Thyroid gland (tissue), 4 donors: ENCODE data around the gene CRB1. TPM values are rescaled to one million over a fixed set of nuclear protein-coding genes. Genes with fewer than 3 reads are reported as not detected.

ENCODE experiments used
- DNase-seq, 2 donors: peaks; one replicate each; pipeline ENCODE4 v3.0.0-alpha.2; 2019
- H3K27ac ChIP-seq, 3 donors: fragments of 200-600 bp; sonication (generic); 1 replicate in 2 of 3; 2 replicates in 1 of 3; pipeline ENCODE4 v1.5.1; 2016 to 2019; ENCODE audit warnings: mild to moderate bottlenecking in 1 of 3, moderate library complexity in 1 of 3
- H3K27me3 ChIP-seq: fragments of 200-600 bp; sonication (generic); one replicate; pipeline ENCODE4 v1.5.1; 2019
- H3K36me3 ChIP-seq, 2 donors: fragments of 200-600 bp; sonication (generic); one replicate each; pipeline ENCODE4 v1.5.1; 2016 to 2019
- H3K4me1 ChIP-seq, 2 donors: fragments of 200-600 bp; sonication (generic); one replicate each; pipeline ENCODE4 v1.5.1; 2017 to 2019
- H3K4me3 ChIP-seq, 3 donors: fragments of 200-600 bp; sonication (generic); replicated peaks in 1 of 3; 1 replicate in 2 of 3; 2 replicates in 1 of 3; pipeline ENCODE4 v1.5.1; 2016; ENCODE audit warnings: mild to moderate bottlenecking in 1 of 3
- H3K9me3 ChIP-seq: fragments of 200-600 bp; sonication (generic); one replicate; pipeline ENCODE4 v1.5.1; 2017
- POLR2A ChIP-seq, 2 donors: fragments of 450-650 bp; IDR thresholded peaks; one replicate each; pipeline ENCODE4 v1.6.1; 2017; ENCODE audit warnings: antibody characterized with exemption in 2 of 2, mild to moderate bottlenecking in 2 of 2, moderate library complexity in 1 of 2
- WGBS, 2 donors: methylation state at CpG; one replicate each; pipeline ENCODE4 v1.1.5; 2017; 5-methylcytosine and 5-hydroxymethylcytosine counted together
- intact Hi-C: fragments of 100-400 bp; cut with DNase I; formaldehyde crosslinking; loops from one replicate; pipeline ENCODE4 v1.15.1; 2023
- small RNA-seq: library from RNA; depleted of rRNA; stranded (forward); fragments of <200 nt; gene quantifications from one replicate; pipeline ENCODE3, GENCODE V24; 2016
- total RNA-seq, 4 donors: library from RNA; depleted of rRNA; stranded (reverse); fragments of >200 nt; gene quantifications; one replicate each; pipeline ENCODE4 v1.2.3, GENCODE V29; 2016
- TF ChIP-seq, protein P1 (sequence below), 6 experiments: fragments of 200-600 bp in 3 of 6; fragments of 450-650 bp in 3 of 6; sonication (generic) in 3 of 6; IDR thresholded peaks; one replicate each; pipeline ENCODE4 v1.5.1; 2016 to 2019; ENCODE audit warnings: antibody characterized with exemption in 6 of 6, mild to moderate bottlenecking in 2 of 6, inconsistent platforms in 1 of 6, moderate library complexity in 1 of 6

The CRB1 gene
- total RNA-seq, 4 donors from 2014 or later = 0.21 to 6.7 (median 0.22) TPM; not detected in 1

- Histone ChIP-seq H3K27me3 (no peaks in the 10 kb centered on the region), H3K4me3 (no peak overlapping the region), H3K27ac (no peak overlapping the region), H3K9me3 (no peaks in the 10 kb centered on the region), H3K4me1 (no peaks in the 10 kb centered on the region), H3K36me3 (no peaks in the 10 kb centered on the region)
- DNase-seq = no peak
- WGBS, 2 donors = 96 to 98% methylated on average over 1 of the region's 1 CpG
- no peak for TF ChIP-seq POLR2A (IDR thresholded peaks at IDR 0.05)
- TF ChIP-seq, protein P1, sequence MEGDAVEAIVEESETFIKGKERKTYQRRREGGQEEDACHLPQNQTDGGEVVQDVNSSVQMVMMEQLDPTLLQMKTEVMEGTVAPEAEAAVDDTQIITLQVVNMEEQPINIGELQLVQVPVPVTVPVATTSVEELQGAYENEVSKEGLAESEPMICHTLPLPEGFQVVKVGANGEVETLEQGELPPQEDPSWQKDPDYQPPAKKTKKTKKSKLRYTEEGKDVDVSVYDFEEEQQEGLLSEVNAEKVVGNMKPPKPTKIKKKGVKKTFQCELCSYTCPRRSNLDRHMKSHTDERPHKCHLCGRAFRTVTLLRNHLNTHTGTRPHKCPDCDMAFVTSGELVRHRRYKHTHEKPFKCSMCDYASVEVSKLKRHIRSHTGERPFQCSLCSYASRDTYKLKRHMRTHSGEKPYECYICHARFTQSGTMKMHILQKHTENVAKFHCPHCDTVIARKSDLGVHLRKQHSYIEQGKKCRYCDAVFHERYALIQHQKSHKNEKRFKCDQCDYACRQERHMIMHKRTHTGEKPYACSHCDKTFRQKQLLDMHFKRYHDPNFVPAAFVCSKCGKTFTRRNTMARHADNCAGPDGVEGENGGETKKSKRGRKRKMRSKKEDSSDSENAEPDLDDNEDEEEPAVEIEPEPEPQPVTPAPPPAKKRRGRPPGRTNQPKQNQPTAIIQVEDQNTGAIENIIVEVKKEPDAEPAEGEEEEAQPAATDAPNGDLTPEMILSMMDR (IDR thresholded peaks at IDR 0.05) = peak in 3 of 6 experiments; percentile 30 to 41 (median 35)
- intact Hi-C loops = no loop called here
Measured at GRCh38 chr1:197519741-197520334, 251.8 kb downstream of the CRB1 start.

- TF ChIP-seq POLR2A (IDR thresholded peaks at IDR 0.05) = no peak
- TF ChIP-seq, protein P1 (IDR thresholded peaks at IDR 0.05) = peak in 4 of 6 experiments; percentile 18 to 56 (median 50)
- H3K36me3 ChIP-seq = no peaks in the 10 kb centered on the region
- no peak overlapping the region for H3K27ac ChIP-seq
- no peaks in the 10 kb centered on the region for H3K27me3 ChIP-seq
- H3K9me3 ChIP-seq = no peaks in the 10 kb centered on the region
- 41 to 46% methylated on average over 2 of the region's 2 CpGs for WGBS, 2 donors
- no peak for DNase-seq
- H3K4me1 ChIP-seq = no peaks in the 10 kb centered on the region
- no peak overlapping the region for H3K4me3 ChIP-seq
- intact Hi-C loops = no loop called here
Measured at GRCh38 chr1:197521118-197521739, 253.2 kb downstream of the CRB1 start.

- intact Hi-C loops = no loop called here
- no peak for DNase-seq
- Histone ChIP-seq H3K9me3 (no peaks in the 10 kb centered on the region), H3K27me3 (no peaks in the 10 kb centered on the region), H3K36me3 (no peaks in the 10 kb centered on the region), H3K27ac (no peak overlapping the region), H3K4me3 (no peak overlapping the region), H3K4me1 (no peaks in the 10 kb centered on the region)
- TF ChIP-seq POLR2A (IDR thresholded peaks at IDR 0.05) = no peak
- TF ChIP-seq, protein P1 (IDR thresholded peaks at IDR 0.05) = peak; percentile 6 to 84 (median 57)
- 62 to 66% methylated on average over 4 of the region's 4 CpGs for WGBS, 2 donors
Measured at GRCh38 chr1:197526736-197527371, 258.8 kb downstream of the CRB1 start.

Small RNA genes lying within 50 kb of the gene (small RNA-seq; reads per million reads assigned to genes)
- gene MRPS21P3 = not detected

Other genes starting within 250 kb of the CRB1 start
- gene F13B, start 201.0 kb upstream of the CRB1 start, total RNA-seq = not detected
- 1 to 10 TPM in 1 of 4 donors, under 1 TPM in 3; 0.15 to 1.2 (median 0.38) TPM for gene ASPM, start 121.6 kb upstream of the CRB1 start, total RNA-seq
- 10 to 100 TPM; 15.9 to 21.5 (median 18.5) TPM for gene ZBTB41, start 67.0 kb upstream of the CRB1 start, total RNA-seq